Activated gamma-delta T cell (primary cell): ENCODE measurements around the gene SIPA1L3.
"Not testable (repeated sequence)": the region's sequence is repeated elsewhere in the genome, so short reads cannot be mapped to it uniquely, and the experiment has no call there.

ENCODE experiments used
- DNase-seq: peaks from one replicate; lab custom pipeline; 2025; lab: John Stamatoyannopoulos, UW

The SIPA1L3 gene

DNA sequence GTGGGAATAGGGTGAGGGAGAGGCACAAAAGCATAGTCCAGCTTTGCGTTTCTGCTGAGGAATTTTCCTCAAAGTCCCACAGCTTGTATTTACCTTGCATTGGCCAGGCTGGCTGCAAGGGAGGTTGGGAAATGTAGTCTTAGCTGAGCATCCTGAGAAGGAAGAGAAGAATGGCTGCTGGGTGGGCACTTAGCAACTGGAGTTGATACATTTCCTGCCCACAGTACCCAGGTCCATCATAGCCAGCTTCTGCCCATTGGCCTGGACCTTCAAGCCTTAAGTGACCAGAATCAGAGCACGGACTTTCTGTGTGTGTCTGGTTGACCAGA, 112.4 kb downstream of the SIPA1L3 start:
- no peak for DNase-seq

DNA sequence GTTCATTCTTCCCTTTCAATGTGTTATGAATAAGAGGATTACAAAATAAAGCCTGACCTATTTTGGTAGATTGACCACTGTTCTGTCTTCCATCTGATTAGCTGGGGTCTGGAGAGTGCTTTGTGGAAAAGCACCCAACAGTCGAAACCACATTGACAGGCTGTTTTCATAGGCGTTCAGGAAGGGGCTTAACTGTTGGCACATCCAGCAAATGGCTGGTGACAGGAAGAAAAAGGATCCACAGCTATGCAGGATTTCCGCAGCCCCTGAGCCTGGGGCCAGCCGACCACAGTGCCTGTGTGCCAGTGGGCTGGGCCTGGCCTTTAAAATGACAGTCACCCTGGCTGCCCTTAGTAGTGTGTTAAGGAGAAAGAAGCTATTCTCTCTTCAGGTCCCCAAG, 113.3 kb downstream of the SIPA1L3 start:
- no peak for DNase-seq

- DNase-seq = no peak
Observed at GRCh38 chr19:38021352-38021751, 114.3 kb downstream of the SIPA1L3 start.

DNA sequence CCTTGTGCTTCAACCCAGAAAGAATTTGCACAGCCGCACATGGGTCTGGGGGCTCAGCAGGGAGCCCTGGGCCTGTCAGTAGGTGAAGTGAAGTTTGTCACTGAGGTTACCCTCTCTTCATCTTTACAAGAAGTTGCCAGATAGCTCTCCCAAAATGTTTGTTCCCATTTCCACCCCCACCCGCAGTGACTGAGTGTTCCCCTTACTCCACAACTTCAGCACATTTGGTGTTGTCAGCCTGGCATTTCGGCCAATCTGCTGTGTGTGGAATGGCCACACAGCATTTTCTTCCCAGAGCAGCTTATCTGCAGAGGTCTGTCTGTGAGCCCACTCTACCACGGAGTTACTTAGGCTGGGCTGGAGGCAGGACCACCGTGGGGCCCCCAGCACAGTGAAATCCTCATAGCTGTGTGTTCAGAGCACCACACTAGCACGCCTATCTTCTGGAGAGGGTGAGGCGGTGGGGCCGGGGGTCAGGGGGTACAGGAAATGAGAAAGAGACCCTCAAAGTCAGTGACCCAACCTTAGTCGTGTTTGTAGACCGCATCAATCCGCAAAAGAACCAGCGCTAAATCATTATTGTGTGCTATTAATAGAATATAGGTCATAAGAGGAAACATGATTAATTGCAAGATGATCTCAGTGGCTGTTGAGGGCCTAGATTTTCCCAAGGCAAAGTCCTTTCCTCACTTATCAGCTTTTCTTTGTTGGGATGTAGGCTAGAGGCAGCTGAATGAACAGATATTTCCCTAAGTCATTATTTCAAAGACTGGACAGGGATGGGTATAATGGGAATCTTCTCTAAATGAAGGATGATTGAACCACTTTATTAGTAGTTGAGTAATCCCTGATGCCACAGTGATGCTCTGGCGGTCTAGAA, 116.0 kb downstream of the SIPA1L3 start:
- DNase-seq = no peak

- DNase-seq = no peak
Observed at GRCh38 chr19:38023671-38024541, 116.9 kb downstream of the SIPA1L3 start.

DNA sequence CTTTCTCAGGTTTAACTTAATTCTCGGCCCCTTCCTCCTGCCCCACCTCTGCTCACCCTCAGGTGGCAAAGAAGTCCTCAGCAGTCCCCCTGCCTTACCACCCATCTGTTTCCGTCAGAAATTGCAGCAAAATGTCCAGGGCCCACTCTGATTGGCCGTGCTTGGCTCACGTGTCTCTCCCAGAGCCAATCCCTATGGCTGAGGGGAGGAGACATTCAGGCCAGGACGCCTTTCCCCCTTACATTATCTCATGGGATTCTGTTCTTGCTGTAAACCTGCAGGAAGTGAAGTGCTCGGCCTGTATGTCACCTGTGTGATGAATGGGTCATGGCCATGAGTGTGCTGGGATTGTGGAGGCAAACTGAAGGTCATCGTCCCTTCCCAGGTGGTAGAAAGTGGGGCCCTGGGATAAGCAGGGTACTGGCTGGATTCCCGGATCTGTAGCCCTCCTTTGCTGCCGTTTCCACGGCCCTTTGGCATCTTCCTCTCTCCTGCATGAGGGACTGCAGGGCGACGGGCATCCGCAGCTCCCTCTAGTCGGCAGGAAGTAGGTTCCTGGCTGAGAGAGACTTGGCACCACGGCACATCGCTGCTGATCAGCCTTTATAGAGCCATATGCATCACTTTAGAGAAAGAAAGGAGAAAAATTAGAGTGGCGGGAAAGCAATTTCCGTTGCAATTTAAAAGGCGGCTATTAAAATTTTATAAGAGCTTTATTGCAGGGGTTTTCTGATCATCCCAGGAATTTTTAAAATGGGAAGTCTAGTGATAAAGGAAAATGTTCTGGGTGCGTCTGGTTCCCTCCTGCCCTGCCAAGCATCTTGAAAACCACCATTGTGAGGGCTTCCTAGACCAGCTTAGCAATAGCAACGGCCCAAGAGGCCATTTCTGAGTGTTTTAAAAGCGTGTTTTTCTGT, 118.2 kb downstream of the SIPA1L3 start:
- no peak for DNase-seq

GRCh38 chr19:38025909-38026307, 118.9 kb downstream of the SIPA1L3 start:
- no peak for DNase-seq

DNA sequence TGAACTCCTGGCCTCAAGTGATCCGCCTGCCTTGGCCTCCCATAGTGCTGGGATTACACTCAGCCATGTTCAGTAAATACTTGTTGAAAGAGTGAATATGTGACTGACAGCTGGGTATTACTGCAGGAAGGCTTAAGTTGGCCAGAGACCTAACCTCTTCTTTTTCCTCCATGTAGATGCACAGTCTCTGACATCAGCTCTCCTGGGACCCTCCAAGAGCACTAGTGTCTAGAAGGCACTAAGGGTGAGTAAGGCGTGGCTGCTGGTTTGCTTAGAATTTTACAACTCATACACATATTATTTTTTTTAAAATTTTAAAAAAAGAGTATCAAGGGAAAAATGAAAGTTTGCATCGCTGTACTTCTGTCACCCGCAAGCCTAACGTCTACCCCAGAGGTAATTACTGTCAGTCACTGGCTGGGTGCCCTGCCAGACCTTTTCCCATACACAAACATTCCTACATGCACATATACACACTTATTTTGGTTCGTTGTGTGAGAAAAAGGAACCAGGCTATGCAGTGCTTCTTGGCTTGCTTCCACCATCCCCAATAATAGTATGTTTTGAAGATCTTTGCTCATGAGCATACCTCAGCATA, 122.0 kb downstream of the SIPA1L3 start:
- DNase-seq = no peak

DNA sequence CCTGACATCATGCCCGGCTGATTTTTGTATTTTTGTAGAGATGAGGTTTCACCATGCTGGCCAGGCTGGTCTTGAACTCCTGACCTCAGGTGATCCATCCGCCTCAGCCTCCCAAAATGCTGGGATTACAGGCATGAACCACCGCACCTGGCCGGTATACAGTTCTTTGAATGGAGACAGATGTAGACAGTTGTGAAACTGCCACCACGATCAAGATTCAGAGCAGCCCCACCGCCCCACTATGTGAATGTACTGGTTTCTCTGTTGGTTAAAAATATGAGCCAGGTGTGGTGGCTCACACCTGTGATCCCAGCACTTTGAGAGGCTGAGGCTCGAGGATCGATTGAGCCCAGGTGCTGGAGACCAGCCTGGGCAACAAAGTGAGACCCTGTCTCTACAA, 123.0 kb downstream of the SIPA1L3 start:
- not testable (repeated sequence) for DNase-seq

DNA sequence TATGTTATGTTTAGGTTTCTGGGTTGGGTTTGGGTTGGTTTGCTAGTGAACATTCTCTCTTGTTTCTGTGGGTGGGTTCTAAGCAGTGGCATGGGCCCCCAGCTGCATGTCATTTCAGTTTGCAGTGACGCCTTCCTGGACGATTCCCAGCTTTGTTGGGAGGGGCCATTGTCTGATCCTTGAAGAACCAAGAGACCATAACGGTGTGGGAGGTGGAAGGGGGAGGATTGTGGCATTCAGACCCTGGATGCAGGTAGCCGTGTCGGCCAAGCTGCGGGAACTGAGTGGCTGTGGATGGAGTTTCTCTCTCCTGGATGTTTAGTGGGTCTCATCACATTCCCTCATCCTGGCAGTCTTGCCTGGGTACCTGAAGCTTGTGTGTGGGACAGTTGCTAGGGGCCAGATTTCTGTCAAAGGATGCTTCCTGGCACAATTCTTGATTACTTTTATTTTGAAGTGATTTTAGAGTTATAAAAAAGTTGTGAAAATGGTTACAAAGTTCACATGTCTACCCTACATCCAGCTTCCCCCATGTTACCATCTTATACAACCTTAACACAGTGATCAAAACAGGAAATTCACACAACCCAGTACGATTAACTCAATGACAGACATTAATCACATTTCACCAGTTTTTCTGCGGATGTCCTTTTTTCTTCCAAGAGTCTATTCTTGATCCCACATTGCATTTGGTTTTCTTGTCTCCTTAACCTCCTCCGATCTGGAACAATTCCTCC, 123.8 kb downstream of the SIPA1L3 start:
- DNase-seq = no peak

DNA sequence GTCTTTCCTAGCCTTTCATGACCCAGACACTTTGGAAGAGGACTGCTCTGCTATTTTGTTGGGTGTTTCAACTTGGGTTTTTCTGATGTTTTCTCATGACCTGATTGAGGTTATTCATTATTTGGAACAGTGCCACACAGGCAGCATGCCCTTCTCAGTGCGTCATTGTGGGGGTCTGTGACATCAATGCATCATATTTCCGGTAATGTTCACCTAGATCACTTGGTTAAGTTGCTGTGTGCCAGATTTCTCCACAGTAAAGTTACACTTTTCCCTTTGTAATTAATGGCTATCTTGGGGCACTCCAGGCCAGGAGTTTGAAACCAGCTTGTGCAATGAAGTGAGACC, 124.4 kb downstream of the SIPA1L3 start:
- no peak for DNase-seq

DNA sequence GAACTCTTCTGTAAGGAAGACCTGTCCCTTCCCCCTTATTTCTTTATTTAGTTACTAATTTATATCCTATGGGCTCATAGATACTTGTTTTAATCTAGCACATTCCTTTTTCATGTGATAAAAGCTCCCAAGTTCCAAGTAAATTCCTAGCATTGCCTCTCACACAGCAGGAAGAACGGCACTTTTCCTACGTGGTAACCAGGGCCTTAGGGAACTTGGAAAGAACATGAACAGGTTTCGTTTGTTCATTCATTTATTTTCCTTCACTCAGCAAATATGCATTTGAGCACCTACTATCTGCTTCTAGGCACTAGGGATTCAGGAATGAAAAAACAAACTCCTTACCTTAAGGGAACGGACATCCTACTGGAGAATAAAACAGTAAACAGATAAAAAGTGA, 125.1 kb downstream of the SIPA1L3 start:
- DNase-seq = no peak

- no peak for DNase-seq
Observed at GRCh38 chr19:38032951-38033350, 125.9 kb downstream of the SIPA1L3 start.

DNA sequence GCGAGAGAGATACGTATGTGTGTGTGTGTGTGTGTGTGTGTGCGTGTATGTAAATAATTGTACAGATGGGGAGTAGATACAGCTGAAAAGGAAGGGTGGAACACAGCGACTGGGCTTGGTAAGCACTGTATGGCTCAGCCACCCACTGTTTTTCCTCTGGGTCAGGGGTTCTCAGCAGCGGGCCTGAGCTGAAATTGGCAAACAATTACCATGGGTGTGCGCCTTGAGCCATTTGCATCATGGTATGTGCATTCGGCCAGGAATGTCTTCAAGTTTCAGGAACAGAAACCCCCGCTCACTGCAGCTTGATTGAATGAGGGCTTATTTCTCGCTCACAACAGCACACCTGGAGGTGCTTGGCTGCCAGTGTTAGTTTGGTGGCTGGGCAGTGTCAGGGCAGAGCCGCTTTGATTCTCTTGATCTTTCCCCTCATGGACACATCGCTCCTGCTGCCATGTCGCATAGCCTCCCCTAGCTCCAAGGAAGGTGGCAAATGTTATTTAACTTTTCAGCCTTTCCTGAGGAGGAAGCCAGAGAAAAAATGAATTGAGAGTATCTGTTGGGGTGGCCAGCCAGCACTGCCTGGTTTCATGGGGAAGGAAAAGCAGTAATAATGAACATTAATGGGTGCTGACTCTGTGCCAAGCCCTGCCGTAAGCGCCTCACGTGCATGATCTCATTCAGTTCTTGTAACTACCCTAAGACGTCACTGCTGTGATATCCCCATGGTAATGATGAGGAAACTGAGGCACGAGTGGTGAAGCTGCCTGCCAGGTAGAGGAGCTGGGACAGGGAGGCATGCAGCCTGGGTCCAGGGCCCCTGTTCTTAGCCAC, 126.9 kb downstream of the SIPA1L3 start:
- no peak for DNase-seq

DNA sequence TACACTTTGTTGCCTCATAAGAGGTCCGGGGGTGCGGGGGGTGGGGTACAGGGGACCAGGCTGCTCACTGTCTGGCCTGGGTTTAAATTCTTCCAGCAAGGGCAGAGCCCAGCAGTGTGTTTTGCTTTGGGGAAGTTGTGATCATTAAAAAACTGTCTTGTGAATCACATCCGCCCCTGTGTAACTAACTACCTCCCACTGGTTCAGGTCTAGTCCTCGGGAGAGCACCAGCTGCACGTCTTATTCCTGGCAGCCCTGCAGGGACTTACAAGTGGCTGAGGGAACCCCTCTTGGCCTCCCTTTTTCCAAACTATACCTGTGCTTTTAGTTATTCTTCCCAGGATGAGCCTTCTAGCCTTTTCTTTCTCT, 127.5 kb downstream of the SIPA1L3 start:
- DNase-seq = no peak

DNA sequence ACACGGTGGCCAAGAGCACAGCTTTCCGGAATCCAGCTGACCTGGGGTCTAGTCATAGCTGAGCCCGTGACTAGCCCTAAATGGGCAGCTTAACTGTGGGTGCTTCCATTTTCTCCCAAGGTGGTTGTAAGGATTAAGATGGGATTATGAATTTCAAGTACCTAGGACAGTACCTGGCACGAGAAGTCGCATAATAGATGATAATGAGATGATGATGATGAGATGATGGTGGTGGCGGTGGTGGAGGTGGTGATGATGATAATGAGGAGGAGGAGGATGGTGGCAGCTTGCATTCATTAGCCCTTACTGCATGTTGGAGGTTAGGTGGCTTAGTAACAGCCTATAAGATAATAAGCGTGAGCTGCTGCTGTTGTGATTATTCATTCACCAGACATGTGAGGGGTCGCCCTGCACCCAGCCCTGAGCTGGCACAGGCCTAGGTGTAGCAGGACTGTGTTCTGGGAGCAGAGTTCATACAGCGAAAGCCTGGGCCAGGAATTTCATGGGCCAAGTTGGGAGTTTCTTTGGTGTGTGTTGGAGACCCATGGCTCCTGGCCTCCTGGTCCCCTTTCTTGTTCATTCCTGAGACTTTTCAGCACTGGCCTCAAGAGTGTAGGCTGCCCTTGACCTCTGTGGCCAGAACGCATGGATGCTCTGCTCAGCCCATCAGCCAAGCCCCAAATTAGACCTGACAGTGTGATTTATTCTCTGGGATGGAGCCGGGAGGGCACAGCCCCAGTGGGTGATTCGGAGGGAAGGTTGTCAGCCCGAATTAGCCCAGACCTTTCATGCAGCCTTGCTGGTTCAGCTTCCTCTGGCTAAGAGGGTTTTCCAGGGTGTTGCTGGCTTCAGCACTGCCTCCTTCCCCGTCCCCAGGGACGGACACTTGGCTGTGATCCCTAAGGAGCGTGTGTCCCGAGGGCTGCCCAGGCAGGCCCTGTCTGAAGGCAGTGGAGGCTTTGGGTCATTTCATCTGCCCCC, 128.8 kb downstream of the SIPA1L3 start:
- no peak for DNase-seq

GRCh38 chr19:38036707-38037611, 130.0 kb downstream of the SIPA1L3 start:
- DNase-seq = no peak

DNA sequence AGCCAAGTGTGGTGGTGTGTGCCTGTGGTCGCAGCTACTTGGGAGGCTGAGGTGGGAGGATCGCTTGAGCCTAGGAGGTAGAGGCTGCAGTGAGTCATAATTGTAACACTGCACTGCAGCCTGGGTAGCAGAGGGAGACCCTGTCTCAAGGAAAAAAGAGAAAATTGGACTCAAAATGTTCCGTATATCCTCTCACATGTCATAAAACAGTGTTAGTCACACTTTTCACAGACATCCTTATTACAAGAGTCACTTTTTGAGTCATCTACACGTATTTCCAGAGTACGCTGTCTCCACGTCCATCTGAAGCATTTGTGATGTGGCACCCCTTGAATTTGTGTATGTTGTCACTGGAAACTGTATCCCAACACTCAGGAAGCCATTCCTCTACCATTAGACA, 133.0 kb downstream of the SIPA1L3 start:
- no peak for DNase-seq
